H1 (cell line): Measurements from ENCODE around the gene USP20. TPM values are rescaled to one million over a fixed set of nuclear protein-coding genes. Genes with fewer than 3 reads are reported as not detected.
A peak's percentile ranks its signal among the peaks of the same experiment; 100 is the strongest.

Experiments used
- BACH1 ChIP-seq: IDR thresholded peaks from 2 replicates; pipeline ENCODE4 v1.6.1; 2012; ENCODE audit warnings: low read length, improper control_type of control experiment
- CBX5 ChIP-seq: fragments of 300-800, 300-1000 bp; sonication (generic); IDR thresholded peaks from 2 replicates; pipeline ENCODE4 v1.7.1; 2016; ENCODE audit warnings: antibody characterized with exemption, low read length, low read depth
- CEBPB ChIP-seq: IDR thresholded peaks from 2 replicates; pipeline ENCODE4 v1.6.1; 2012; ENCODE audit warnings: low read depth, low read length
- CHD2 ChIP-seq: IDR thresholded peaks from 2 replicates; pipeline ENCODE4 v1.6.1; 2012; ENCODE audit warnings: low read length, improper control_type of control experiment
- CHD7 ChIP-seq: fragments of 300-600 bp; sonication (generic); IDR thresholded peaks from 2 replicates; pipeline ENCODE4 v1.7.1; 2012; ENCODE audit warnings: low read length, moderate library complexity, mild to moderate bottlenecking, inconsistent platforms; ENCODE audit not compliant: insufficient replicate concordance
- NRF1 ChIP-seq: IDR thresholded peaks from 2 replicates; pipeline ENCODE4 v1.6.1; 2011; ENCODE audit warnings: mild to moderate bottlenecking, low read depth, low read length, improper control_type of control experiment
- RNF2 ChIP-seq: fragments of 200-900, 300-1000 bp; sonication (generic); IDR thresholded peaks from 2 replicates; pipeline ENCODE4 v1.7.1; 2016; ENCODE audit warnings: borderline replicate concordance, low read depth, mild to moderate bottlenecking, antibody characterized with exemption, low read length; ENCODE audit not compliant: poor library complexity, severe bottlenecking; ENCODE audit errors: missing control alignments
- RXRA ChIP-seq: IDR thresholded peaks from 2 replicates; pipeline ENCODE4 v1.6.1; 2011; ENCODE audit warnings: low read depth, mild to moderate bottlenecking, low read length, moderate library complexity; ENCODE audit not compliant: insufficient read depth
- SAP30 ChIP-seq: fragments of 300-600 bp; sonication (generic); IDR thresholded peaks from 2 replicates; pipeline ENCODE4 v1.7.1; 2012; ENCODE audit warnings: low read length, moderate library complexity, mild to moderate bottlenecking, inconsistent platforms; ENCODE audit not compliant: insufficient read depth, insufficient replicate concordance
- YY1 ChIP-seq: IDR thresholded peaks from 2 replicates; pipeline ENCODE4 v1.6.1; 2011; ENCODE audit warnings: low read depth, mild to moderate bottlenecking, low read length
- polyA plus RNA-seq, 7 experiments: library from polyadenylated mRNA; depleted of rRNA in 3 of 7; stranded (reverse) in 5 of 7; unstranded in 2 of 7; fragments of >200 nt in 5 of 7; fragments of 200-250 nt in 2 of 7; gene quantifications; 1 replicate in 5 of 7; 2 replicates in 1 of 7; 4 replicates in 1 of 7; pipeline versions ENCODE4 v1.2.1 to v1.2.3, GENCODE V29; 2011 to 2013; ENCODE audit warnings: missing spikeins in 2 of 7, mixed read lengths in 2 of 7
- total RNA-seq: library from RNA; stranded (reverse); fragmentation: NEBNext Ultra II Directional; extraction: Animal tissue kit (Norgen Biotek cat#: 25700); gene quantifications from 2 replicates; pipeline ENCODE4 v1.2.1, GENCODE V29; 2021

USP20 gene
- total and polyA plus RNA-seq, 2 of the 8 experiments (the other 6 are each of a cell fraction or from before 2014, with no cell fraction given): 13.4 to 23.0 TPM

- no peak for TF ChIP-seq CHD7
- TF ChIP-seq CBX5: no peak
- TF ChIP-seq CEBPB: no peak
- peak; percentile 27; the same call in 1 of the 2 replicates for TF ChIP-seq BACH1
- TF ChIP-seq CHD2: no peak
- no peak for TF ChIP-seq SAP30
- TF ChIP-seq YY1: peak; percentile 69; the same call in 1 of the 2 replicates
- TF ChIP-seq RNF2: no peak
- no peak for TF ChIP-seq RXRA
- TF ChIP-seq NRF1: no peak
Measured at GRCh38 chr9:129884220-129885017, 49.2 kb downstream of the USP20 start (continued).
